Measurements from ENCODE around the gene SORD.
"Not testable (repeated sequence)": the region's sequence is repeated elsewhere in the genome, so short reads cannot be mapped to it uniquely, and the experiment has no call there.

Gene SORD

DNA sequence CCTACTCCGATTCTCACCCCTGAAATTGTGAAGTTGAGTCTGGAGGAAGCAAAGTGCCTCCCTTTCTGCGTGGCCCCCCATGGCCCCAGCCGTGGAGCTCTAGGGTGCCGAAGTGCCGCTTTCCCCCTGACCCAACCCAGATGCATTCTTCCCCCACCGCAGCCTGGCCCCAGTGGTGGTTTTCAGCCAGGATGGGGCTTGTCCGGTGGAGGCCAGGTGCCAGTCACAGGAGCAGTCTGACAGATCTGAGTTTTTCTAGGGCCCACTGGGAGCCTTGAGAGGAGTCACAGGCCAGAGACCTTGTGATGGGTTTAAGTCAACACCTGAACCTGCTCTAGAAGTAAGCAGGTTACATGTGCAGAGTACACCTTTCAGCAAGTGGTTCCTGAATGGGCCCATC, 39.3 kb downstream of the SORD start:
- not testable (repeated sequence) for DNase-seq (ENCODE audit: low read depth)

DNA sequence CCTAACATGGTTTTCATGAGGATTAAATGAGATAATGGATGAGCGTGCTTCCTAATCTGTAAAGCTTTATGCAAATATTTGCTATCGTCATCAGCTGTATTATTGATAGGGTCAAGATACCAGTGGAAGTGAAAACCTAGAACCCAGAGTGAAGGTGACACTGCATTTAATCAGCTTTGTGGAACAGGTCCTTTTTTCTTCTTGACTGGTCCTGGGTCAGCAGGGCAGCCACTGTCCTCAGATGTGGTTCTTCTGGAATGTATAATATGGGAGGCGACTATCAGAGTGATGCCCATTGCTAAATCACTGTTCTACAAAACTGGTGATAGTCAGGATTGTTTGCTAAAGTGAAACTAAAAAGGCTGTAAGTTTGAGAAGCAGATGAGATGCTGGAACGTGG, 41.4 kb downstream of the SORD start:
- DNase-seq (ENCODE audit: low read depth) = no peak

DNA sequence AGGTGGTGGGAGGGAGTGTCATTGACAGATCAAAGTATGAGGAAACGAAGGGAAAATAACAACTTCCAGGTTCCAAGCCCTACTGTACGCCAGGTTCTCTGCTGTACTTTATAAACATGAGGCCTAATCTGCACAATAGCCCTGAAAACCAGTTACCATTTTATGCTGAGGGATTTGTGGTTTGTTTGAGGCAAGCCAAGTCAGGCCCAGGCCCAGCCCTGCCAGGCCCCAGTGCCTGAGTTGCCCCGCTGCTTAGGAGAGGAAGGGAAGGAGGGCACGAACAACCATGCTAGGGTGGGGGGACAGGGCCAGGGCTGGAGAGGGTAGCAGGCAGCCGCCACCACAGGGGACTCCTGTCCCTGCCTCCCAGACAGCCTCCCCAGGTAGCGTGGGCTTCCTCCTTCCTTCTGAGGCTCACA, 47.0 kb downstream of the SORD start:
- not testable (repeated sequence) for DNase-seq (ENCODE audit: low read depth)

DNA sequence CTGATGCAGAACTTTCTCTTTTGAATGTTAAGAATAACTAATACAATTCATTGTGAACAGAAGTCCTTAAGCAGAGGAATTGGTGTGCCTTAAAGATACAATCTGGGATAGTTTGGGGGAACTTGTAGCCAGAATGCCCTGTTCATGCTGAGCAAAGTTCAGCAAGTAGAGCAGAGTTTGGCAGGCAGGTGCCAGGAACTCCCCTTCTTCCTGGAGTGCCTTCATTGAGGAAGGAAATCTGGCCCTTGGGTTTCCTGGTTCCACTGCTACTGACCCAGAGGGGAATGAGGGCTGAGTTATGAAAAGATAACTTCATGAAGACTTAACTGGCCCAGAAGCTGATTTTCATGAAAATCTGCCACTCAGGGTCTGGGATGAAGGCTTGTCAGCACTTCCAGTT, 50.6 kb downstream of the SORD start:
- DNase-seq (ENCODE audit: low read depth) = not testable (repeated sequence)

DNA sequence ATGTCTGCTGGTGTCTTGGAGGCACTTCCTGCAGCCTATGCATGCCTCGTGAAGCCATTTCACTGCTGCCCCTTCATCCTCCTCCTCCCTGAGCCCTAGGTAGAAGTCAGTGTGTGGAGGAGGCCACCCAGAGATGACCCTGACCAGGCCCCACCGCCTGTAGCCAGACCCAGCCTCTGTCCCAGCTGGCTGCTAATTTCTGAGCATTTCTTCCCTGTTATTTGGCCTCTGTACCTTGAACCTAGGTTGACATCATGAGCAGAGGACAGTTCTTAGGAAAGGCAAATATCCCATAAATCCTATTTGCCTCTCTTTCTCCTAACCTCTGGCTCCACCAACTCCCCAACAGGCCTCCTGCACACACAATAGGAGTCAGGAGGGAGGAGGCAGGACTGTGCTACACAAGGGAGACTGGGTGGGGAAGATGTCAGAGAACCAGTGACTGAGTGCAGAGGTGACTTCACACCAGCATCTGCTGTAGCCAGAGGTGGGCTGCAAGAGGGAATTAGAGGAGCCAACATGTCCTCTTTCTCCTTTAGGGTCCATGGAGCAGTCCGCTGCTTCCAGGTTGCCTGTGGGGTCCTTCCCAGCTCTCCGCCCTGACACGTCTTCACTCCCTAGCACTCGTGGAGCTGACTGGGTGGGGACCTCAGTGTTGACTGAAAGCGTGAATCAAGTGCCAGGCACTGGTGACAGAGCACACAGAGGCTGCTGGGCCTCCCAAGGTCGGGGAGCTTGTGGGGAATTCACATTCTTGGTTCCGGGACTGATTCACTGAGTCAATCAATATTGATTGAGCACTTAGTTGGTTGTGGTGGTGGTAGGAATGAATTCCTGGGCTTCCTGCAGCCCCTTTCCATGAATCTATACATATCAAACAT, 52.7 kb downstream of the SORD start:
- not testable (repeated sequence) for DNase-seq (ENCODE audit: low read depth)

DNA sequence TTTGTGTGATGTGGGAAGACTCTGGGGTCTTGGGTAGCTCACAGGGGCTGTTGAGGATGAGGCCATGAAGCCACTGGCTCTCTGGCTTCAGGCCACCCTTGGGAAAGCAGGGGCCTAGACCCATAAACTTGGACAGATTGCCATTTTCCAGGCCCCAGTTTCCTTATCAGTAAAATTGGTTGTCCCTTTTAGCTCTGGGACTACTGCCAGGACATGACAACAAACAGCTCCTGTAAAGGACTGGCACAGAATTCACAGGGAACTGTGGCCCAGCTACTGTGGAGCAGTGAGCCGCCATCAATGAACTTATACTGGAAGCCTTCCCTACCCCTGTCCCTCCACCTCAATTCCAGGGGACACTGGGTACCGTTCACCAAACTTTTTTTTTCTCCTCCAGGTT, 54.4 kb downstream of the SORD start:
- not testable (repeated sequence) for DNase-seq (ENCODE audit: low read depth)

DNA sequence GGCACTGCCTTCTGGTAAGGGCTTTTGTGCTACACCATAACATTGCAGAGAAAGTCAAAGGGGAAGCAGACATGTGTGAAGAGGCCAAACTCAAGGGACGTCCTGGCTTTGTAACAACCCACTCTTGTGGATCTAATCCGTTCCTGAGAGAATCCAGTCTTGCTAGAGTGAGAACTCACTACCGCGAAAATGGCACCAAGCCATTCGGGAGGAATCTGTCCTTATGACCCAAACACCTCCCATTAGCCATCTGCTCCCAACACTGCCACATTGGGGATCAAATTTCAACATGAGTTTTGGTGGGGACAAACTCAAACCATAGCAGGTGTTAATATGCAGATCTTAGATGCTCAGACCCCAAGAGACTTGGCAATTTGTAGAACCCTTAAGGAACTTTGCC, 56.2 kb downstream of the SORD start:
- not testable (repeated sequence) for DNase-seq (ENCODE audit: low read depth)

DNA sequence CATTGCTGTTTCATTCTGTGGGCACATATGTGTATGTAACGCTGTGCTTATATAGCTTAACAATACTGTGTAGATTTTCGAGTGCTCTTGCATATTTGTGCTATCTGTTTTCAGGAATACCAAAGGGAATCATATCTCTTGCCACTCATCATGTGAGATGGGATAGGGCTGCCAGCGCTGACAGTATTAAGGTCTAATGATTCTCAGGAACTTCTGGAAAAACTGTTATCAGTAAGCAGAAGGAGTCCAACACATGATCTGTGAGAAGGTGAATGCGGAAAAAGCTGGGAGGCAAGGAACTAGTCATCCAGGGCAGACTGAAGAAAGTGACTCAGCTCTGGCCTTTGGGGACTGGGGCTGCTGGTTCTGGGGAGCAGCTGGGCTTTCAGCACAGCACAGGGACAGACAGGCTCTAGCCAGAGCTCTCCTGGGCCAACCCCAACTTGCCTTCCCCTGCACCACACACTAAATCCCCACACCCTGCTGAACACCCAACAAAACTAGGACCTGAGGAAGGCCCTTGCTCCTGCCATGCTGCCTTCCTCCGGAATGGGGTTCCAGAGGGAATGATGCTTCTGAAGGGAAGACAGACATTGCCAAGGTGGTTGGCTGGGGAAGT, 56.7 kb downstream of the SORD start:
- not testable (repeated sequence) for DNase-seq (ENCODE audit: low read depth)

DNA sequence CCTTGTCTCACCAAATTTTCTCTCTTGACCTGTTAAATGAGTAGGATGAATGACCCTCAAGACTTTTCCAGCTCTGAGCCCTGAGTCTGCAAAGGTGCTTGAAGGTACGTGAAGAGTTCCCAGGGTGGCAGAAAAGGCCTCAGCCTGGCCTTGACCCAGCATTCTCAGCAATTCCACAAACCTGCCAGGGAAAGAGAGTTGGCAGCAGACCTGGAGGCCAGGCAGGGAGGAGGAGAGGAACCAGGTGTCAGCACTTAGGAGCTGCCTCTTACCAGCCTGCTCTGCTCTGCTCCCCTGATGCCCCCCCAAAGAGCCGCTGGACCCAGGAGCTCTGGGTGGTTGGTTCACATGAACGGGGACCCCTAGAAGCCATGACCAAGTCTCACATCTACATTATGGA, 57.6 kb downstream of the SORD start:
- not testable (repeated sequence) for DNase-seq (ENCODE audit: low read depth)

DNA sequence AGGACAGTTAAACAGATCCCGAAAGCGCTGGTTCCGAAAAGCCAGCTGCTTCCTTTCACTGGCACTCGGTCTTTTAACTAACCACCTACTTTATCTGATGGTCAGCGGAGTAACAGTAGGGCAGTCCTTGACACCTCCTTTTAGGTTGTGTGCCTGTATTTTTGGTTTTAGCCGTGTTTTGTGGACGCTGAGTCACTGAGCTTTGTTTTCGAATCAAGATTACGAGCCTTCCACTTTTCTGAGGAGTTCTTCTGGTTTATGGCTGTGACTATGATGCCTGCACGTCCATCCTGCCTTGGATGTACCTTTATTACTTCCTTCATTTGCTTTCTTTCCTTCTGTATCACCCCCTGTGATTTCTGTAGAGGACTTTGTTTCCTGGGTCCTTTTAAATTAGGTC, 59.4 kb downstream of the SORD start:
- DNase-seq (ENCODE audit: low read depth) = not testable (repeated sequence)

DNA sequence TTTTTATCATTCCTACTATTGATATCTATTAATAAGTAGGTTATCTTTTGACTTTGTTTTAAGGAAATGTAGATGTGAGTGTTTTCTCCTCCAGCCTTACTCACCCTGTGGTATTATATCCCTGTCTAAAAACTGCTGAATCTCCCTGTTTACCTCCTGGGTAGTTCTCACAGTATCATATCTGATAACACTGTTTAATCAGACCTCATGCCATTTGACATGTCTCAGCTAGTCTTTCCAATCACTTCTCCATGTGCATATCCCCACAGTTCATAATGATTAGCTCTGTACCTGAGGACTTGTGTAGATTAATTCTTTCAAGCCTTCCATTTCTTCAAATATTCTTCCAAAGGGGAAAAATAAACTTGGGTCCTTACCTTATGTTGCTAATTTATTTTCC, 60.2 kb downstream of the SORD start:
- no peak for DNase-seq (ENCODE audit: low read depth)

DNA sequence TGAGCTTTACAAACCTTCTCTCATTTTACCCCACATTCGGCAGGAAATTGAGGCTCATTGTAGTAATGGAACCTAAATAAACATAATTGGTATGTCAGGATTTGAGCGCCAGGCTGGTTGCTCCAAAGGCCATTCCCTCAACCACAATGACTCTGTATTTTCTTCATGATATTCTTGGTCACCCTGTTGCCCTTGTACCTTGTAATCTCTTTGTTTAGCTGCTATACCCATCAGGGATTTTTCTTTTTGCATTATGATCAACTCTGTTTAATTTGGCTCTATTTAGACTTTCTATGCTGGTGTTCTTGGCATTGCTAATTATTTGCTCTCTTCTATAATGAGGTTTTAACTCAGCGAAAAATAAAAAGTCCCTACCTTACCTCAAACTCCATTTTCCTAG, 61.2 kb downstream of the SORD start:
- no peak for DNase-seq (ENCODE audit: low read depth)

DNA sequence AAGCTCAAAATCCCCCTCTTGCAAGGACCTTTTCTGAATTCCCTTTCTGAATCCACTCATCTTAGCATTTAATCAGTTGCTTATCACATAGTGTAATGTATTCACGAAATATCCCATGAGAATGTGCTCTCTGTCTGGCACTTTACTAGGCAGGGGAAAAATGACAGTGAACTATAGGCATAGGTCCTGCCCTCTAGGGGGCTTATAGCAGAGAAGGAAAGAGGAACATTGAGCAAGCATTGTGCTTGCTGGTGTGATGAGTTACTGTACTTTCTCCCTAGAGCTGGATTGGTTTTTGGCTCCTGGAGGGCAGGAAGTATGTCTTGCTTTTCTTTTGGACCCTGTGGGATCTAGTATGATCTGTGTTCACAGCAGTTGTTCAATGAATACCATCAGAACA, 64.5 kb downstream of the SORD start:
- DNase-seq (ENCODE audit: low read depth) = no peak

DNA sequence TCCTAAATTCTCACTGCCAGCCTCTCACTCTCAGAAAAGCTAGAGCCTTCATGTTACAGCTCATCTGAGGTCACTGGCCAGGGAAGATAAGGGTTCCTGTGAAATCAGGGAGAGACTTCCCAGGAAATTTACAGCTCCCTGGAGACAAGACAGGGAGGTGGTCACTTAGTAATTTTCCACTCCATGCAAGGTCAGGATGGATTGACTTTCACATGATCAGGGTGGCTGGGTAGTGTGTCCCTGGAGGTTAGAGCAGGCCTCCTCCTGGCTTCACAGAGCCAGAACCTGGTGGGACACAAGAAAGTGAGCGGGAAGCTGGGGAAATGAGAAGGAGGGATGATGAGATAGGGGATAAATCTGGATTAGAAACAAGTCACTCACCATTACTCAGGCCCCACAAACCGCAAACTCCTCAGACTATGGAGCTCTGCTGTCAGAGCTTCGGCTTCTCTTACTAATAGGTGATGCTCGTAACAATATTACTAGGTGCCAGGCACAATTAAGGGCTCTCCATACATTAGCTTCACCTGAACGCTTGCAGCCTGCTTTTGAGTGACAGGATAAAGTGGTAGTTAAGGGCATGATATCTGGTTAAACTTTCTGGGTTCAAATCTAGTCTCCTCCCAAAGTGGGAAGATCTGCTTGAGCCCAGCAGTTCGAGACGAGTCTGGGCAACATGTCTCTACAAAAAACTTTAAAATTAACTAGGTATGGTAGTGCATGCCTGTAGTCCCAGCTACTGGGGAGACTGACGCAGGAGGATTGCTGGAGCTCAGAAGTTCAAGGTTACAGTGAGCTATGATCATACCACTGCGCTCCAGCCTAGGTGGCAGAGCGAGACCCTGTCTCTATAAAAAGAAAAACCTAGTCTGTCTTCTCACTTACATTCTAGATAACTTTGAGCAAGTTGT, 66.1 kb downstream of the SORD start:
- no peak for DNase-seq (ENCODE audit: low read depth)

DNA sequence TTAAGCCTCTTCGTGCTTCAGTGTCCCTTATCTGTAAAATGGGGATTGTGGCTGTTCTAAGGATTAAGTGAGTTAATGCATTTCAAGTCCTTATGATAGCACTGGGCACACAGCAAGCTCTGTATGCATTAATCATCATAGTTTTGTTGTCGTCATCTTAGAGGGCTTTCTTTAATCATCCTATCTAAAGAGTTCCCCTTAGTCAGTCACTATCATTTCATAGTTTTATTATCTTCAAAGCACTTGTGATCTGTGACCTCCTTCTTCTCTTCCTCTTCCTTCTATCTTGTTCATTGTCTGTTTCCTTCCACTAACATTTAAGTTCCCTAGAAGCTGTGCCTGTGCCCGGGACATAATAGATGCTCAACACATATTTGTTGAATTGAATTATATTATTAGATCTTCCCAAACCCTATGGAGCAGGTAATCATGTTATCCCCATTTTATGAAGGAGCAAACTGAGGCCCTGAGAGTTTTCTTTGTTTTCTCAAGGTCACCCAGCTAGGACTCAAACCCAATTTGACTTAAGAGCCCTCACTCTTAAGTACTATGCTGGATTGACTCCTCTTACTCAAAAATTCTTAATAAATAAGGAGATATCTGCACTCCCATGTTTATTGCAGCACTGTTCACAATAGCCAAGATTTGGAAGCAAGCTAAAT, 66.8 kb downstream of the SORD start:
- DNase-seq (ENCODE audit: low read depth) = no peak

DNA sequence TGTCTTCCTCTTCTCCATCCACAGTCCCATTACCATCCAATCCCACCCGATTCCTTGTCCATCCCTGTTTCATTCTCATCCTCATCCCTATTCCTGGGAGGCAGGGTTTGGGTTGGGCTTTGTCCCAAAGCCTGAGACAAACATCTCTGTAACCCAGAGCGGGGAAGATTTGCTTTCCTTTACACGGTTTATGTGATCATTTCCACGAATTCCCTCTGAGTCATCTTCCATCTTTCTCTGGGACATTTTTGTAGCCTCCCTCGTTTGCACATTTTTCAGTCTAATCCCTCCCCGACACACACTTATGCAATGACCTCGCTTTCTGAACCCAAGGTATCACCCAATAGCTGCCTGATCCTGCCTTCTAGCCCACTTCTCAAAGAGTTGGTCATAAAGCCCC, 68.2 kb downstream of the SORD start:
- DNase-seq (ENCODE audit: low read depth) = peak; percentile 45

DNA sequence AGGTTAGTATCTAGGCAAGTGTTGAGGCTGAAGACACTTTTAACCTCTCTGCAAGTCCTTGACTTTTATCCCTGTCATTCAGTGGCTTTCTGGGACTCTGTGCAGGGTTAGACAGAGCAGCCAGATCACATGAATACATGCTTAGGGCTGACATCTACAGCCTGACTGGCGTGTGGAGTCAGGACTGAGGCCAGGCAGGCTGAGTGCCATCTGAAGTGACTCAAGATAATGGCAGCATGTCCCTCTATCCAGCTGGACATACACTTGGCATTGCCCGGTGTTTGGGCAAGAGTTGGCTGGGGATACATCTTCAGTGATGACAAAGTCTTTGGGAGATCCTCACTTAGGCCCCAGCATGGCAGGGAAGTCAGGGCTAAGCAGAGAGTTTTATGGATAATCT, 68.6 kb downstream of the SORD start:
- no peak for DNase-seq (ENCODE audit: low read depth)

DNA sequence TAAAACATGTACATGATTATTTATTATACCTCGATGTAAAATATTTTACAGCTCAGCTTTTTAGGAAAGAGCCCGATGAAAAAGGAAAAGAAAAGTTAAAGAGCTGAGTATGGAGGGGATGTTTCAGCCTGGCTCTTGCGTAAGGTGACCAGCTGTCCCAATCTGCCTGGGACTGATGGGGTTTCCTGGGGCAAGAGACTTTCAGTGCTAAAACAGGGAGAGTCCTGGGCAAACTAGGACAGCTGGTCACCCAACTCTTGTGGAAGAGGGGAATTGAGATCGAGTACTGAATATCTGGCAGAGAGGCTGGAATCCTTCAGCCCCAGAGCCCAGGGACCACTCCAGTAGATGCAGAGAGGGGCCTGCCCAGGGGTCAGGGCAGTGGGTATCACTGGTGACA, 70.0 kb downstream of the SORD start:
- DNase-seq (ENCODE audit: low read depth) = no peak

DNA sequence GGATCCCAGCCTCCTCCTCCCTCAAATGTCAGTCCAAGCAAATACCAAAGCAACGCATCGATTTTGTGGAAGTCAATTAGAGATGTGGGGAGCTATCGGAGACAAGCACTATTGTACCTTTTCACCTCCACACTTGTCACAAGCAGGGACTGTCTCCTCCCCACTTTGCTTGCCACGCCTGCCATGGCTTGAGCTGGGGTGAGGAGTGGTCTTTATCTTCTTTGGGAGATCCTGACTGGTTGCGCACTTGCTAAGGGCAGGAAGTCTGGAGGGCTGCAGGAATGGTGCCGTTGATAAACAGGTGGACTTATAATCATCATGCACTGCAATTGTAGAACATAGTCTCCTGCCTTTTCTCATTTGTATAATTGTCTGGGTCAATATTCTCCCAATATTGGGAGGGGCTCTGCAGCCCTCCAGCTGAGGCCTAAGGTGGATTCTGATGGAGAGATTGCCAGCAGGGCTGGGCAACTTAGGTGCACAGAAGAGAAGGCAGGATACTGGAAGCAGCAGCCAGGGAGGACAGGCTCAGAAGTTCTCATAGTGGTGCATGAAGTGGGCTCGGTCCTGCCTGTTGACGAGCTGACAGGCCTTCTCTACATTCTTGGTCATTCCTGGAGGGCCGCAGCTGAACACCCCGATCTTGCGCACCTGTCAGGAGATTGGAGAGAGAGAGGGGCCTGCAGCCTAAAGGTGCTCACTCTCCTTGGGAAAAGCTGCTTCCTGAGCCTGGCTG, 70.8 kb downstream of the SORD start:
- no peak for DNase-seq (ENCODE audit: low read depth)

DNA sequence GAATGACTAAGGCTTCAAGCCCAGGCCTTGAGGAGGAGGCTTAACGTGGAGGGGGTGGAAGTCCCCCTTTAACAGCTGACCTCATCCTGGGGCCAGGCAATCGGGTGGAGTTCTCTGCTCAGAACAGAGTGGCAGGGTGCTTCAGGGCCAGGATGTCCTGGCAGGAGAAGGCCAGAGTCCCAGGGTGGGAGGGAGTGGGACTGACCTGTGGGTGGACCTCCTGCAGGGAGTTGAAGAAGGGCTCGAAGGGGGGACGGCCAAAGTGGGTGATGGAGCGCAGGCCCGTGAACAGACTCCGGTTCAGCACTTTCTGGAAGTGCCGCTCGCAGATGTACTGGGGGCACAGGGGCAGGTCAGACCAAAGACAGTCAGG, 71.3 kb downstream of the SORD start:
- DNase-seq (ENCODE audit: low read depth) = no peak

DNA sequence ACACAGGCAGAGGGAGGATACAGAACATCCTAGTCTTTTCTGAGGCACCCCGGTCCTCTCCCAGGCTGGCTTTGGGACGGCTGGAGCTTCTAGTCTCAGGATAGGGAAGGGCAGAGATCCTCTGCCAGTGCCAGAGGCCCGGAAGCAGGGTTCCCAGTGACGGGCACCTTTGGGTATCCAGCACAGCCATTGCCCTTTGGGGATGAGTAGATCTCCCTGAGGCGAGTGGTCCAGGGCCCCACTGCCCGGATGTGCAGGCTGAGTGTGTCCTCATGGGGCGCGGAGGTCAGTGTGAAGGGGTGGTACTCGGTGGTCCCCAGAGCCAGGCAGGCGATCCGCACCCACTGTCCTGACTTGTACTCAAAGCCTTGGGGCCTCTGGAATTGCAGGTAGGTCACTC, 72.7 kb downstream of the SORD start:
- DNase-seq (ENCODE audit: low read depth) = no peak
